Stimulated activated CD8-positive, alpha-beta memory T cell treated with anti-CD3 and anti-CD28 coated beads, Interleukin-4, amount 100 ng/mL, for 48 hours (primary cell): Measurements from ENCODE around the gene LSAMP.

Source experiments
- DNase-seq: peaks from one replicate; pipeline ENCODE4 v3.0.0-alpha.2; 2020

Gene LSAMP

DNA sequence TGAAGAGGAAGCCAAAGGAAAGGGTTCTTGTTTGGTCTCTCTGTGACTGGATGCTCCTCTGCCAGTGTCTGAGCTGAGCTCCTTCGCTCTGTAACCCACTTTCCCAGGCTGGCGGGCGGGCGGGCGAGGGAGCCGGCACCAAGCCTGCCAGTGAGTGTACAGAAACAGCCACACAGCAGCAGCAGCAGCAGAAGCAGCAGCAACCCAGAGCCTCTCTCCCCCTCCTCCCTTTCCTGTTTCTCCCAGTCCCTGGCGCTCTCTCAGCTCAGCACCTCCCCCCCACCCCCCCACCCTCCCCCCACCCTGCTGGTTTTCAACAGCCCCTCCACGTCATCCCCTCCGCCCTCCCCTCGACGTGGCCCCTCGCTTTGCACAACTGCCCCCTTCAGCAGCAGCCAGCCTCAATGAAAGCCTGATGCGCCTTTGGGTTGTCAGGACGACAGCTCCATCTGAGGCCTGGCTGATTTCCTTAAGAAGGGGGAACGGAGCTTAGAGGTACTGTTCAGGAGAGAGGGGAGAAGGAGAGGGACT, at the start of gene LSAMP:
Gene LSAMP, minus strand, starts transcription at position 177 of the 531 bp plus-strand sequence.
- DNase-seq: no peak

DNA sequence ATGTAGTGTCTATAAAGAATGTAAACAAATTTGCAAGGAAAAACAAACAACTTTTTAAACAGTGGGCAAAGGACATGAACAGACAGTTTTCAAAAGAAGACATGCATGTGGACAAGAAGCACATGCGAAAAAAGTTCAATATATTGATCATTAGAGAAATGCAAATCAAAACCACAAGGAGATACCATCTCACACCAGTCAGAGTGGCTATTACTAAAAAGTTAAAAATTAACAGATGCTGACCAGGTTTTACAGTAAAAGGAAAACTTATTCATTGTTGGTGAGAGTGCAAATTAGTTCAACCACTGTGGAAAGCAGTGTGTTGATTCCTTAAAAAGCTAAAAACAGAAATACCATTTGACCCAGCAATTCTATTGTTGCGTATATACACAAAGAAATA, 47.1 kb upstream of the LSAMP start:
- DNase-seq: no peak

DNA sequence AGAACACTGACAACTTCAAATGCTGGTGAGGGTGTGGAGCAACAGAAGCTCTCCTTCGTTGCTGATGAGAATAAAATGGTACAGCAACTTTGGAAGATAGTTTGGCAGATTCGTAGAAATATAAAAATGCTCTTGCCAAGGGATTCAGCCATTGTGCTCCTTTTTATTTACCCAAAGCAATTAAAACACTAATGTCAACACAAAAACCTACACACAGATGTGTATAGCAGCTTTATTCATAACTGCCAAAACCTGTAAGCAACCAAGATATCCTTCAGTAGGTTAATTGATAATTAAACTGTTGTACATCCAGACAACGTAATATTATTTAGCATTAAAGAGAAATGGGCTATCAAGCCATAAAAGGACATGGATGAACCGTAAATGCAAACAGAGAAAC, 37.8 kb upstream of the LSAMP start:
- DNase-seq: no peak

DNA sequence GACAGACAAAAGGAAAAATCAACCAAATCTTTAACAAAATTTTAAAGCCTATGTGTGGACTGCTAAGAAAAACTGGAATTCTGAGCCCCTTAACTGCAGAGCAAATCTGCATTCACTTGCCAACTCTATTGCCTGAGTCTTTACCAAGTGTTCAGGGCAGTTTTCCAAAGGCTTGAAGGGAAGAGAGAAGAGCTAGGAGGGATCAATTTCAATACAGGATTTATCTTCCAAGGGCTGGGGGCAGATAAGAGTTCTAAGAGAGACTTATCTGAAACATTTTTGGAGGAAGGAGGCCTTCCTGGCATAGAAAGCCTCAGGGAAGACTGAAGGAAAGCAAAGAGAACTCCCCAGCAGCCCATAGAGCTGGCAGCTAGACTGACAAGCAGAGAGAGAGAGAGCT, 31.4 kb upstream of the LSAMP start:
- DNase-seq: no peak

DNA sequence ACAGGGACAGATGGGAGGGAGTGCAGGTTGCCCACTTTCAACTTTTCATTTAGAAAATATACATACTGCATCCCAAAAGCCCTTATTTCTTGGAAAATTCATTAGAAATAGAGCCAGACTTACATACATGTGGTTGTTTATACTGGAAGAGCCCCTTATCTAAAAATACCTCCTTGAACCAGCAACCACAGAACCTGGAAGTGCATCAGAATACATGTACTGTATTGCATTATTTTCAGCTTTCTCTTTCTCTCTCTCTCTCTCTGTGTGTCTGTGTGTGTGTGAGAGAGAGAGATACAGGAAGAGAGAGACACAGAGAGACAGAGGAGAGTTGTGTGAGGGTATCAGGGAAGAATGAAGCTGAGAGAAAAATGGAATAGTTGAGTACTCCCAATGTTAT, 29.5 kb upstream of the LSAMP start:
- no peak for DNase-seq

DNA sequence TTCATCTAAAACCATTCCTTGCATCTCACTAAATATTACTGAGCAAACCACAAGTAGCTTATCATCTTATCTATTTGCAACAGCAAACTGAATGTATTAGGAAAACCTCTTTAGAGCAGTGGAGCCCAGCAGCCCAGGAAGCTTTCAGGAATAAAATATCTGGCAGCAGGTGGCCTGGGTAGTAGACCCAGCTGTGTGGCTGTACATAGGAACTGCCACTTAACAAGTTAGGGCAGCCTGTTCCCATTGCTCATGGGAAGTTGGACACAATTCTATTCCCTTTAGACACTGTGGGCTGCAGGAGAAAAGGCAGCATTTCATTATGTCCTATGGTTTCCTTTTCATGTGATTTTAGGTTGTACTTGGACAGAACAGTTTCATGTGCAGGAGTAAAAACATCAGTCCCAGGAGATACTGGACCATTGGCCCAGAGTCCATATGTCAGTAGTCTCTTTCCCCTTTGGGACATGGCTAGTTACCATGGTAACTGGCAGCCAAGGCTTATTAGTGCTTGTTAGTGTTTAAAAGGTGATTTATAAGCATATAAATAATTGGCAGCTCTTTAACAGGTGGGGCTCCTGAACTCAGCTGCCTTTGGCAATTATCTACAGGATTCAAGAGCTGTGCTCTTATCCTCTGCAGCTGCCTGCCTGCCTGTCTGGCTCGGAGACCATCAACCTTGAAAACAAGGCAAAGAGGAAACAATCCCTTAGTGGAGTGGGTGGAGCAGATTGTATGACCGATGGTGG, 28.9 kb upstream of the LSAMP start:
- DNase-seq: no peak

DNA sequence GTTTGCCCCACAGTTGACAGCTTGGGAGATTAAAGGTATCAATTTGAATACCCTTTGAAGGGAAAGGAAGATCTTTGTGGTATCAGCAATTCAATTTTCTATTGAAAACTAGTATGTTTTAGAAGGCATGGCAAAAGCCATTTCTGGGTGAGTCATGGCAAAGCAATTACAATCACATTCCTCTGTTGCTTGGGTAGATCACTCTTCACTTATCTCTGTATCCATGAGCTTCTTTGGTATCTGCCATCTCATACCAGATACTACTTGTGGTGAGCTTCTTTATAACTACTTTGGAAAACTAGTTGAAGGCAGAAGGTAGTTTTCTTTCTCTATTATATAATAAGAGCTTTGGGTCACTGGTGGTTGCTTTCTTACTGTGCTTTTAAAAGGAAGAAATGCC, 28.3 kb upstream of the LSAMP start:
- no peak for DNase-seq

DNA sequence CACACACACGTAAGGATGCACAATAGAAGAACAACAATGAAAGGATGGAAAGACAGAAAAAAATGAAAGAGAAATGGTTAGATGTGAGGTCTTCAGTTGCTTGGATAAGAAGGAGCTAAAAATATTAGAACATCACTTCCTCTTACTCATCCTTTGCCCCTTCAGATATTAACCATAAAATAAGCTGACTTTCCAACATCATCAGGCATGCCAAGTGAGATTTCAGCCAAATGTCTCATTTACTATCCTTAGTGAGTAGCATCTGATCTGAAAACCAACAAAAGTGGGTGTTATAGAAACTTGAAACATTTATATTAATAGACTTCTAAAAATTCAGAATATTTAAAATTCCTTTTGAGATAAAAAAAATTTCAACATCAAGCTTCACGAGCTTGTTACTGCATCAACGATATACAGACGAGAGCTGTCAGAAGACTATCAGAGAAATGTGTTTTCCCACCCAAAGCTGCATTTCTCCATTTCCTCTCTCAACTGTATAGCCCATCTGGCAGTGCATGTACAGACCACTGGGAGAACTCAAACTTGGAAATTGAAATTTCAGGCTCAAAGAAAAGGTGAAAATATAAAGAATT, 25.4 kb upstream of the LSAMP start:
- DNase-seq: no peak

DNA sequence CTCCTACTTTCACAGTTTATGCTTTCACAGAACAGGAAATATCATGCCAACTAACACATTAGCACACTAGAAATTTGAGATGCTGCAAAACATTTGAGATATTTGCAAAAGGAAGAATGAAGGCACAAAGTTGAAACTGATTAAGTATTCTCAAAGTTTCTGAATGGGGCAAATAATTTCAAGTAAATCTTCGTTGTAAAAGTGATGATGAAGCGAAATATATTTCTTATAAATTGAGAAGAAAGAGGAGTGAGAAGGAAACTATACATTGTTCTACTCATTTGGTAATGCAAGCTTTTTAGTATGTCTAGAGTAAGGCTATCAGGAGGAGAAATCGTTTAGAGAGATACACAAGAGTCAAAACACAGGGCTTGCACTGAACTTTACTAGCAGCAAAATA, 24.3 kb upstream of the LSAMP start:
- no peak for DNase-seq

DNA sequence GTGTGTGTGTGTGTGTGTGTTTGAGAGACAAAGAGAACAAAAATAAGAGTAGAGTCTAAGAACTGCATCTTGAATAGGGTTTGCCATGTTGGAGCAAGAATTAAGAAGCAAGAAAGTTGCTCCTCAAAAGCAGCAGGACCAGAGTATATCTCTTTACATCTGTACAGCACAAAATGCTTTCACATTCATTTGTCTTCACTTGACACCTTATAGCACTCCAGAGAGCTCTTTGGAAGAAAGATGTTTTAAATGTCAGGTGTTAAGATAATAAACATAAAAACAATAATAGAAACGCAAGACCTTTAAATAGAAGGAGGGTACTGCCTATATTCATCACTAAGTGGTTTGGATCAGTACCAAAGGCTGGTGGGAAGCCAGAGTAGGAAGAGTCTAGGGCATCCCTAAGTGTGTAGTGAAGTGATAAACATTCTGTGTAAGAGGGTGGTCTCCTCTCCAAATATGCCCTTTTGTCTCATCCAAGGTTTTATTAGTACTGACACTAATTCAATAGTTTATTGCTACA, 19.1 kb upstream of the LSAMP start:
- no peak for DNase-seq

DNA sequence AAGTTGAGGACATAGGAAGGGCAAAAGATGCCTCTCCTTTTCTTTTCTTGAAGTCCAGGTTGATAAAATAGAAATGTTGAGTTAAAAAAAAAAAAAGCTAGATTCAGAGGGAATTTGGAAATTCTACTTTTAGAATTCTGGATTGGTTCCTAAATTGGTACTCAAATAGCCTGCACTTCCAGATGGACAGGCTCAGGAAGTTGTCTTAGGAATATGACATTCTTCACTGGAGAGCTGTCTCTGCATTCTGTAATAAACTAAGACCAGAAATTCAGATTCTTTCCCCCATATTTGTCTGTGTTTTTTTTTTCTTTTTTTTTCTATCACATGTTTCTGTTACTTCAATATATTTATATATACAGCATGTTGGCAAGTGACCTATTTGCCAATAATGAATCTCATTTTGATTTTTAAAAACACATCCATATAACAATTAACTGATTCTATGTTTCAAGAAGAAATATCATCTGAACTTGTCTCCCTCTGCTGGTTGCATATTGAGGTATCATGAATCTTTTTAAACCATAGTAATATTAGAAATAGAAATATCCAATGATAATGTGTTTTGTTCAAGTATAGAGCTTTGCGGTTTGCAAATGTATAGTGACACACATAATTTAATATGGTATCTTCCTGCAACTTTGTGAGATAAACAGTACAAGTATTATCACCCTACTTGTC, 8.5 kb upstream of the LSAMP start:
- DNase-seq: no peak

DNA sequence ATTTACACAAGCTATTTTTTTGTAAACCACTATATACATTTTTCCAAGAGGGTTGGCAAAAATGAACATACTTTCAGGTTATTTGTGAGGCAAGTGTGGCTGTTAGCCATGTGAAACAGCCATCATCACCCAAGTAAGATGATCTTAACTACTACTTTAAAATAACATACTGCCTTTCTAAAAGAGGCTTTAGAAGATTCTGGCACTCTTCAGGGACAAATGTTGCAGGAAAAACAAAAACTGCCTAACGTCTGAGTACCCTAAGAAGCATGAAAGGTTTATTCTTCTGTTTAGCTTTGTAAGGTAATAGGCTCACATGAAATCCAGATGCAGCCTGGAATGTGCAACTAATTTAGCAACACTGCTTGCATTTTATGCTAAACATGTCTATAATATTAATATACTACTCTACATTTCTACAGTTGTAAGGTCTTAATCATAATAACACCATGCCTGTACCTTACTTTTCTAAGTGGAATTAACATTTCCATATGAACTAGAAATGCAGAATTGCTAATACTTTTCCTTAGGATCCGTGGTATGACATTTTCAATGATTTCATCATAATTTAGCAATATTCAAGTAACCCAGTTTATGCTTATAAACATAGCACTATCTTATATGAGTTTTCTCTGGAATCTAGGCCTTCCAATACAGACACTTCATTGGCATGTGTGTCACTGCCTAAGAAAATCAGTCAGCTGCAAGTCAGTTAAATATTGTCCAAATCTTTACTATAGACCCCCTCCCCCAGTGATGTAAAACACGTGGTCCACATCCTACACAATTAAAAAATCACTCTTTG, 4.5 kb upstream of the LSAMP start:
- DNase-seq: no peak

DNA sequence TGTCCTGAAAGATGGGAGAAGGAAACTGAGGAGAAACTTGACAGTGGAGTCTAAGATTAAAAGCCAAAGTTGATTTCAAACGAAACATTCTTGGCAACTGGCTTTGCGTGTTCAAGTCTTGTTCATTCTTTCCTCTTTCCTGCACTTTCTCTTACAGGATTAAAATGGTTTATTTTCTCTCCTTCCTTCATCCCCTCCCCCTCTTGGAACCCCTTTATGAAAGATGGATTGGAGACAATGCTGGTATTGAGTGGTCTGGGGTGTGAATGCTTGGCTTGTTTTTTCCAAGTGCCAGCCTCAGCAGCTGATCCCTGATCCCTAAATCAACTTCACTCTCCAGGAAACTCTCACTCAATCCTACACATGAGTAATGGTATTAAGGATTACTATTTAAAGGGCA, 703 bp upstream of the LSAMP start:
- DNase-seq: no peak

DNA sequence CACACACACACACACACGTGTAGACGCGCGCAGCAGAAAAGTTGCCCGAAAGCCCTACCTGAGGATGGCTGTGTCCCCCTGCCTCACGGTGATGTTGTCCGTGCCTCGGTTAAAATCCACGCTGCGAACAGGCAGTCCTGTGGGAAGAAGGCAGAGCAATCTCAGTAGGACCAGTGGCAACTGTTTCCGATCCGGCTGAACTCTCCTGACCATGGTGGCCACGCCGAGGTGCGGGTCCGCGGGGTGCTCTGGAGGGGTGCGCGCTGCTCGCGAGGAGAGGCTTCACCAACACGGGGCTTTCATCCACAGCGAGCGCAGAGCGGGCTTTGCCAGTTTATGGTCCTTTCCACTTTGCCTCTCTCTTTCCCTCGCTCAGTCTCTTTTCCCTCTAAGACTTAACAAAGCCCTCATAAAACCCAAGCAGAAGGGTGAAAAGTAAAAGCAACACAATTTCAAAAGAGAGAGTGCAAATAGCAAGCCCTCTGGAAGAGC, 422 bp downstream of the LSAMP start:
- no peak for DNase-seq

DNA sequence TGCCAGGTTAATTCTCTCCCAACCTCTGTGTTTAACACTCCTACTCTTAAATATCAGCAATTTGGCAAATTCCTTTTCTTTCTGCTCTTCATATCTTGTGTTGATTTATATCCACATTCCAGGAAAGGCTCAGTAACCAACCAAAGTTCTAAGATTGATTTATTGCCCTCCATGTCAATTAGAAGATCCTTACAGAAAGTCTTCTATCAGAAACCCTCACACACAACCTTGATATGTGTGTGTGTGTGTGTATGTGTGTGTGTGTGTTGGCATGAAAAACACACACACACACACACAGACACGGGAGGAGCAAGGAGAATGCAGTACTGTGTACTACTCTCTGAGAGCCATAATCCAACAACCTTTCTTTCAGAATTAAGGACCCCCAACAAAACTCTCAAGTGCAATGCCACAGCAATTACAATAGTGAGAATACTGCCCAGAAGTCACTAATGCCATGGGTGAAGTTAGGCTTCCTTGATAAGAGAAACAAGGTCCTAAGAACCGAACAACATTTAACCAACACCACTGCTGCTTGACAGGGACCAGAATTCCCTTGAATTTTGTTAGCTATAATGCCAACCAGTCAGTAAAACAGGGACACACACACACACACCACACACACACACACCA, 1.1 kb downstream of the LSAMP start:
- no peak for DNase-seq

DNA sequence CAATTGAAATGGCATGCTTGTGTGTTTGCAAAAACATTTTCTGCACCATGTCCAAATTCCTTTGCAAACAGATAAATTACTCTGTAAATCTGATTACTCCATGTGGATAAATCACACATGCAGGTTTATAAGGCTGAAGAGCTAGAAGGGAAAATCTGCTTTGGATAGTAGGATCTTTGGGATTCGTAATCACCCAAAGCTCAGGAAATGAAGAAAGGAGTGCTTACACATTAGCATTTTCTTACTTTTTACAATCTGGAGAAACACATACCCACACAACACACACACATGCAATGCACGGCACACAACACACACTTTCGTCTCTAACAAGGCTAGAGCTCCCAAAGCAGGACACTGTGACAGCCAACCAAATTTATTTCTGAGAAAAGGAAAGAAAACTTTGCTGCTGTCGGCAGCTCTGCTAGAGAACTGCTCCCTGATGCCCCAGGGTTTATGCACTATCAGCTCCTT, 2.1 kb downstream of the LSAMP start:
- no peak for DNase-seq

DNA sequence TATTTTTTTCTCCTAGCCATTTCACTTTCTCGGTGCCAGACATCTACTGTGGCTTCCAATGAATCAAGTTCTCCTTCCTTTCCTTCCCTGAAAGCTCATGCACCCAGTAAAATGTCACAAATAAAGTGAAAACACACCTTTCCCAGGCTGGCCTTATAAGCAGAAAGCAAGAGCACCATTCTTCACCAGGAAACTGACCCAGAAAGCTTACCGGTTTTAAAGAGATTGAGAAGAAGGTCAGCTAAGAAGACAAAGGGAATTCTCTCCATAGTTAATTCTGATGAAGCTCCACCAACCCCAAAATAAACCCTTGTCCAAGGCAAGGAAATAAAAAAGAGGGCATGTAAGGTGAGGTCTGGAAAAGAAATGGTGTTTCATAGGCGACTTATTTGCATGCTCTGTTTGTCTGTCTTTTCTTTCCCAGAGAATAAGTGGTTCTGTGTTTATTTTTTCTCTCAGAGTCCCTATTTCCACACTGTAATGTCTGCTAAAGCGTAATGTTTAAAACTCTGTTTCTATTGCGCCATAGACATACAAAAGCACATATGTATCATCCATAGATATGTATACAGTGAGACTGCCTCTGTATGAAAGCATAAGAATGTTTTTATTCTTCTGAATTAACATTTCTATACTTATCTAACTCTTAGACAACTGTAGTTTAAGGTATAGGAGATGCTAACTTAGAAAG, 2.8 kb downstream of the LSAMP start:
- DNase-seq: no peak

DNA sequence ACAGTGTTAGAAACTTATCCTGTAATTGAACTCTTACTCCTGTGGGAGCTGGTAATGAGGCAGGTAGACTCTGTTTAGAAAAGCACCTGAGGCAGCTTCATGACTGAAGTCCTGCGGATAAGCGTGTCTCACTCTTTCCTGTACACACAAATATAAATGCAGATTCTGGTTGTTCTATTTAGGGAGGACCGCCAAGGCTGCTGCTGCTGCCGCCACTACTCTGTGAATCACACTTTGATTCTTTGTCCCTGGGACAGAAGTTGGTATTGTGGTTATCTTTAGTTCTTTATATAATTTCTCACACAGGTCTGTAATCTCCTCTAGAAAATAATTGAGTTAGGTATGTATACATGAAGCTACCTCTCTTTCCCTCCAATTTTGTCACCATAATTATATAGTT, 3.6 kb downstream of the LSAMP start:
- no peak for DNase-seq

DNA sequence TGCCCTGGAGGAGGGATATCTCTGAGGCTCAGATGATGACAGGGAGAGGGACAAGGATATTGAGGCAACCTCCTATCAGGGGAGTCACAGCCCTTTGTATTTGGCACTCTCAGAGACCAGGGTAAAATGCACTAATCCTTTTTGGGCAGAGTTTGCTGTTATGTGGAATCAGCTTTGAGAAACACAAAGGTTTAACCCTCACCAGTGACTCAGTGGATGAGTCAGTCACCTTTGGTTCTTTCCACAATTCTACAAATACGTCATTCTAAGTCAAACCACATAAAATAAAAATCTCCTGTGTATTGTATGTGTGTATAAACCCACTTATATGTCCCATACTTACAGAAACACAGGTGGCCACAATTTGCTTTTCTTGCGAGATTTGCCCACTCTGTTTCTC, 5.1 kb downstream of the LSAMP start:
- no peak for DNase-seq

DNA sequence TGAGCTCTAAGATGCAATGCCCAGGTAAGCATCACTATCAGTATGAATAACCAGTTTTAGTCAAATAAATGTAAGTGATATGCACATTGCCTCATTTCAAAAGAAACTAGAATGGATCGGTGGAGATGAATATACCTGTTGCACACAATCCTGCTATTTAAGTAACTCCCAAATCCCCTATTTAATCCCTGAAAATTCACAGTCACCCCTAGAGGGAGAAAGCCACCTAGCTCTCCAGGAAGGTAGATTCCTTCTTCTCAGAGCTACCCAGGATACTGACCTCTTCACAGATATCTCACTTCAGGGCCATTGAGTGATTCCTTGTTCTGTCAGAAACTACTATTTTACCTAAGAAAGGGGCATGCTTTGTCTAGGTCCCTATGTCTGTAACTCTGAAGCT, 11.7 kb downstream of the LSAMP start:
- no peak for DNase-seq

DNA sequence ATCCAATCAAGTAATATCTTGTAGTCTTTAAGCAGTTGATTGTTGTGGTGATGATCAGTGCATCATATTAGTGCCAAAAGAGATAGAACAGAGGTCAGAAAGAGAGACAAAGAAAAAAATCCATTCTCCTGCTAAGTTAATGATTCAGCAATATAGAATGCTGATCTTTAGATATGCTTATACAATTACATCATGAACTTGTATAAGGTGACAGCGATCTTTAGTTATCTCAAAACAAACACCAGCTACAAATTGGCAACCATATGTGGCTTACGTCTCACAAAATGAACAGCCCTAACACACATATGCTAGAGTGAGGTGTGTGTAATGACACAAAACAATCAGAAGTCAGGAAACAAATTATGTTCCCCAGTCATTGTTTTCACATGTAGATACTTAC, 12.5 kb downstream of the LSAMP start:
- no peak for DNase-seq
